Hematopoietic multipotent progenitor cell treated with erythropoietin and hydrocortisone succinate and interleukin-3 and kit ligand, for 4 days (in vitro differentiated cells): Measurements from ENCODE around the gene UGT2B7.
A peak's percentile ranks its signal among the peaks of the same experiment; 100 is the strongest.
"Not testable (repeated sequence)": the region's sequence is repeated elsewhere in the genome, so short reads cannot be mapped to it uniquely, and the experiment has no call there.

Experiments
- DNase-seq: peaks from one replicate; pipeline ENCODE4 v3.0.0-alpha.2; 2015

UGT2B7 gene

DNA sequence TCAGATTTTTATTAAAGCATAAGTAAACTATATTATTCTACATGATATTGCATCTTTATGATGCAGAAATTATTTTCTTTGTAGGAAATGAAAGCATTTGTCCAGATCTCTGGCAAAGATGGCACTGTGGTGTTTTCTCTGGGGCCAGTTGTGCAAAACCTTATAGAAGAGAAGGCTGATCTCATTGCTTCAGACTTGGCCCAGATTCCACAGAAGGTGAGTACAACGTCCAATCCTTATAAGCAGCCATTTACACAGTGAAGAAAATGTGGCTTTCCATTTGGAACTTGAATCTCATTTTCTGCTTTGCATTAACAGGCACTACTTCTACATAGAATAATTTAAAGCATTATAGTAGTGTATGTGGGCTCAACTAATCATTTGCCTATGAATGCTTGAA is 6.9 kb upstream of the UGT2B7 start:
- no peak for DNase-seq

DNA sequence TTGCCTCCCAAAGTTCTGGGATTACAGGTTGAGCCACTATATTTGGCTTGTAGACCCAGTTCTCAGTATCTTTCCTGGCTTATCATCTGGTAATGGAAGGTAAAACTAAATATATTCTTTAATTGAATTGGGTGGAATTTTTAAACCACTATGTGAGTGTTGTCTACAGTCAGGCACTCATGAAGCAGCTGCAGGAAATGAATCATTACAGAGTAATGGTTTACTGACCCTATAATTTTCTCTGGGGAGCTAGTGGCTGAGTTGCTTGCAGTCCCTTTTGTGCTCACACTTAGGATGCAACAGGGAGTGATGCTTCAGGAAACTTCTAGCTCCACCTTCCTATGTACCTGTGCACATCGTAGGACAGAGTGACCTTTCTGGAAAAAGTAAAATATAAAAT is 4.1 kb upstream of the UGT2B7 start:
- no peak for DNase-seq

- no peak for DNase-seq
Measured at GRCh38 chr4:69092980-69093568, 3.2 kb upstream of the UGT2B7 start.

GRCh38 chr4:69093681-69094080 is 2.6 kb upstream of the UGT2B7 start:
- DNase-seq = no peak

DNA sequence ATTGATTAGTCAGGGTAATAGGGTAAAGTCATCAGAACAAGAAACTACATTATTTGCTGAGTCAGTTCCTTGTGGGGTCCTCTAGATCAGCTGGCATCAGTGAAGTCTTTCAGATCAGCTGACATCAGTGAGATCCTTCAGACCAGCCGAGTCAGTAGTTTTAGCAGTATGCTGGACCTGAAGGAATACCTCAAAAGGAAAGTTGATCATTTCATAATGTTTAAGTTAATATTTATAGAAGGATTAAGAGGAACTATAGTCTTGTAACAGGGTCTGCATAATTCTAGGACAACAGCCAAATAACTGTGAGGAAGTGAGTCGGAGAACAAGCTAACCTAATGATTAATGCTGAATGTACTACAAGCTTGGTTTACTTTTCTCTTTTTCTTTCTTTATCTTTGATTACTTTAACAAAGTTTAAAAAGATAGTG is 958 bp upstream of the UGT2B7 start:
- DNase-seq = peak; percentile 29

- DNase-seq = no peak
Measured at GRCh38 chr4:69096810-69097209, 536 bp downstream of the UGT2B7 start.

- no peak for DNase-seq
Measured at GRCh38 chr4:69098470-69098869, 2.2 kb downstream of the UGT2B7 start.

- DNase-seq = no peak
Measured at GRCh38 chr4:69099910-69100309, 3.6 kb downstream of the UGT2B7 start.

DNA sequence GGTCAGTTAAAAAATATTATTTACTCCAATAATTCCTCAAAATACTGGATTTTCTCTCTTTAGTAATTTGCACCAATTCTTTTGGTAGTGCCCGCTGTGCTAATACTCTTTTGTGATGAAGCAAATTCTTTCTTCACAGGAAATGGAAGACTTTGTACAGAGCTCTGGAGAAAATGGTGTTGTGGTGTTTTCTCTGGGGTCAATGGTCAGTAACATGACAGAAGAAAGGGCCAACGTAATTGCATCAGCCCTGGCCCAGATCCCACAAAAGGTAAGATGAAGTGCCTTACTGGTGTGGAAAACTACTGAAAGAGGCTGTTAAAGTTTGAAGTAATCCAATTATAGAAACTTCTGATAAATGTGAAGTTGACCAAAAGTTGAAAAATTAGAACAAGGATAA is 6.4 kb downstream of the UGT2B7 start:
- not testable (repeated sequence) for DNase-seq

DNA sequence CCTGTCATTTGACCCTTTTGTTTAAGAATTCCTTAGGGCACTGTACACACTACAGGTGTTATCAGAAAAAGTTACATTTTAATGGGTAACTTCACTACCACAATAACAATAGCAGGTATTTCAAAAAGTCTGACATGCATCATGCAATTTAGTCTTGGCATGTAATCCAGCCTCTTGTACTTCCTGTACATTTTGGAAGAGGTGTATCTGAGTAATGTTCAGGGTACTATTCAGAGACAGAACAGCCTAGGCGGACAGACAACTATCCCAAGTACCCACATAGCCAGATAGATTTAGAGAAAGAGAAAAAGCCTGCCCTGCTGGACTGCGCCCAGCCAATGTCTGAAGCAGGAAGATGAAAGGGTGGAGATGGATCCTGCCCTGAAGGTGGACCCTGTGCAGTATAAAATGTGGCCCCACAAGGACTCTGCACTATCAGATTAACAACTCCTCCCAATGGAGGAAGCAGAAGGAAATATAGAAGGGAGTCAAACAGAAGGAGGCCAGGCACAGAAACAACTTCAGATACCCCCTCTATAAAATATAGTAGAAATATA is 8.5 kb downstream of the UGT2B7 start:
- DNase-seq = no peak

DNA sequence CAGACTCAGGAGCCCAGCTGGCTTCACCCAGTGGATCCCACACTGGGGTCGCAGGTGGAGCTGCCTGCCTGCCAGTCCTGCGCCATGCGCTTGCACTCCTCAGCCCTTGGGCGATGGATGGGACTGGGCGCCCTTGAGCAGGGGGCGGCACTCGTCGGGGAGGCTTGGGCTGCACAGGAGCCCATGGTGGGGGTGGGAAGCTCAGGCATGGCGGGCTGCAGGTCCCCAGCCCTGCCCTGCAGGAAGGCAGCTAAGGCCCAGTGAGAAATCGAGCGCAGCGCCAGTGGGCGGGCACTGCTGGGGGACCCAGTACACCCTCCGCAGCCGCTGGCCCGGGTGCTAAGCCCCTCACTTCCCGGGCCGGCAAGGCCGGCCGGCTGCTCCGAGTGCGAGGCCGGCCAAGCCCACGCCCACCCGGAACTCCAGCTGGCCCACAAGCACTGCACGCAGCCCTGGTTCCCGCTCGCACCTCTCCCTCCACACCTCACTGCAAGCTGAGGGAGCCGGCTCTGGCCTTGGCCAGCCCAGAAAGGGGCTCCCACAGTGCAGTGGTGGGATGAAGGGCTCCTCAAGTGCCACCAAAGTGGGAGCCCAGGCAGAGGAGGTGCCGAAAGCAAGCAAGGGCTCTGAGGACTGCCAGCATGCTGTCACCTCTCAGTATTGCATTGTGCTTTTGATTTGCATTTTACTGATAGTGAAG is 19.0 kb downstream of the UGT2B7 start:
- not testable (repeated sequence) for DNase-seq

GRCh38 chr4:69115851-69116213 is 19.6 kb downstream of the UGT2B7 start:
- no peak for DNase-seq

DNA sequence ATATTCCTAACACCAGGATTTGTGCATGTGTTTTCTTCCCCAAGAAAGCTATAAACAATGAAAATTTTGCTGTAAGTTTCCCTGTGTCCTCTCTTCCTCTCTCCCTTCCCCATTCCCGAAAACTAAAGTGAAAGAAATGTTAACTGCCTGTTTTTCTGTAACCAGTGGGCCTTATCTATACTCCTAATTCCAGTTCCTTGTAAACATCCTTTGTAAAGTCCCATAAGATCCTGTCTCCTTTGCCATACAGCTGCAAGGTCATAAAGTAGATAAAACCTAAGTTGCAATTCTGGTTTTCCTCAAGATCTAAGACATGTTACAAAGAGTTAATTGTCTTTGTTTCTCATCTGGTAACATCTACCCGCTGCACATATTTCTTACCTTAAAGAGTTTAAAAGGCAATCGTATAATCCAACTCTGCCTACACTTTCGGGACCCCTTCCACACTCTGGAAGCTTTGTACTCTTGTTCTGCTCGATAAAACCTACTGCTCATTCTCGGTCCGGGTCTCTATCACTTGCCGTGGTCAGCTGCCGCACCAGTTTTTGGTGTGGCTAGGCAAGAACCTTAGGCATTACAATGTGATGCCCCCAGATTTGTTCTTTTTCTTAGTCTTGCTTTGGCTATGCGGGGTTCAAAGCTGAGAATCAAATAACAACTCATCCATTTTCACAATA is 20.5 kb downstream of the UGT2B7 start:
- DNase-seq = no peak

- DNase-seq = no peak
Measured at GRCh38 chr4:69120870-69121269, 24.6 kb downstream of the UGT2B7 start.

- no peak for DNase-seq
Measured at GRCh38 chr4:69122476-69122875, 26.2 kb downstream of the UGT2B7 start.

GRCh38 chr4:69124941-69125340 is 28.7 kb downstream of the UGT2B7 start:
- DNase-seq = no peak

GRCh38 chr4:69126024-69126423 is 29.8 kb downstream of the UGT2B7 start:
- no peak for DNase-seq

DNA sequence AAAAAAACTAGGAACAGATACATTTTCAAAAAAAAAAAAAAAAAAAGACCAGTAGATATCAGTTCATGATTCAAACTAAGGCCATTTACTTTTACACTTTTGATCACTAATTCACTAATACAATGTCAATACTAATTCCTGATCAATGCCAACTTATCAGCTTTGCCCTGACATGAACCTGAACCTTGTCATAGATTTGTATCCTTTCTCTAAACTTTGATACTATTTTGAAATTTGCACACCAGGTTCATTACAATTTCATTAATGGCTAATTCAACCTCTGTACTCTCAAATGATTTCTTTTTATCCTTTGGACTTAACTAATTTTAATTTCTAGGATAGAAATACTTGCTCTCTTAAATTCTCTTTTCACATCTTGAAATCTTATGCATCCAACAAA is 37.7 kb downstream of the UGT2B7 start:
- no peak for DNase-seq

DNA sequence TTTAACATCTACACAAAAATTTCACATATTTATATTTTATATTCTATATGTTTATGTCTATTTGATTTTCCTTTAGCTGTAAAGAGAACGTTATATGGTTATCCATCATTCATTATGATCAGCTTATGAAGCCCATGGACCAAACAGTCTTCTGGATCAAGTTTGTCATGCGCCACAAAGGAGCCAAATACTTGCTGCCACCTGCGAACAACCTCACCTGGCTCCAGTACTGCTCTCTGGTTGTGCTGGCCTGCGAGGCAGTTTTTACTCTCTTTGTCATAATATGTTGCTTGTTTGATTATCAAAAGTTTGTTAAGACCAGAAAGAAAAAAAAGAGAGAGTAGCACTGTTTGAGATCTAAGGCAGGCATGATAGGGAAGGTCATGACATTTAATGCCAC is 38.2 kb downstream of the UGT2B7 start:
- DNase-seq = no peak

GRCh38 chr4:69141320-69141719 is 45.0 kb downstream of the UGT2B7 start:
- DNase-seq = no peak

DNA sequence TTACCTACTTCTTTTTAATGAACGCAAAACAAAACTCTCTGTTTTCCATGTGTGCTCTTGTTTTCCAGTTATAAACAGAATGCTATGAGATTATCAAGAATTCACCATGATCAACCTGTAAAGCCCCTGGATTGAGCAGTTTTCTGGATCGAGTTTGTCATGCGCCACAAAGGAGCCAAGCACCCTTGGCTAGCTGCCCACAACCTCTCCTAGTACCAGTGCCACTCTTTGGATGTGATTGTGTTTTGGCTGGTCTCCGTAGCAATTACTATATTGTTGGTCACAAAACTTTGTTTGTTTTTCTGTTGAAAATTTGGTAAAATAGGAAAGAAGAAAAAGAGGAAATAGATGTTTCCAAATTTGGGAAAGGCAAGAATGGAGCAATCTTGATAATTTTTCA is 51.1 kb downstream of the UGT2B7 start:
- DNase-seq = no peak

DNA sequence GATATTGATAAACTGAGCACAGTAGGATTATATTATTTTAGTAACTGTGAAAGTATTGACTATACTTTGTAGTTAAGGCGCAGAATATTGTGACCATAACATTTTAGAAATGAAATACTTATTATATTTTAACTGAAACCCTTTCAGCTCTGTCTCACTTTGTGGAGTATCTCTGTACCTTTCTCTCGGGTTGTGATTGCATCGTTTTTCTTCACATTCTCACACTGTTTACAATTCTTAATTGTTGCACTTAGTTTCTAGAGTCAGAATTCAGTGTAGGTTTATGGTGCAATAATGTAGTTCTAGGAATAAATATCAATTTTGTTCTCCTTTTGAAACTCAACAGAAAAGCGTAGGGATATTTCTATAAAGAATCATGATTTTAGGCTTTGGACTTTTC is 57.7 kb downstream of the UGT2B7 start:
- no peak for DNase-seq

GRCh38 chr4:69156913-69157312 is 60.6 kb downstream of the UGT2B7 start:
- DNase-seq = no peak
